Measurements from ENCODE around the gene NCK2.

DNA sequence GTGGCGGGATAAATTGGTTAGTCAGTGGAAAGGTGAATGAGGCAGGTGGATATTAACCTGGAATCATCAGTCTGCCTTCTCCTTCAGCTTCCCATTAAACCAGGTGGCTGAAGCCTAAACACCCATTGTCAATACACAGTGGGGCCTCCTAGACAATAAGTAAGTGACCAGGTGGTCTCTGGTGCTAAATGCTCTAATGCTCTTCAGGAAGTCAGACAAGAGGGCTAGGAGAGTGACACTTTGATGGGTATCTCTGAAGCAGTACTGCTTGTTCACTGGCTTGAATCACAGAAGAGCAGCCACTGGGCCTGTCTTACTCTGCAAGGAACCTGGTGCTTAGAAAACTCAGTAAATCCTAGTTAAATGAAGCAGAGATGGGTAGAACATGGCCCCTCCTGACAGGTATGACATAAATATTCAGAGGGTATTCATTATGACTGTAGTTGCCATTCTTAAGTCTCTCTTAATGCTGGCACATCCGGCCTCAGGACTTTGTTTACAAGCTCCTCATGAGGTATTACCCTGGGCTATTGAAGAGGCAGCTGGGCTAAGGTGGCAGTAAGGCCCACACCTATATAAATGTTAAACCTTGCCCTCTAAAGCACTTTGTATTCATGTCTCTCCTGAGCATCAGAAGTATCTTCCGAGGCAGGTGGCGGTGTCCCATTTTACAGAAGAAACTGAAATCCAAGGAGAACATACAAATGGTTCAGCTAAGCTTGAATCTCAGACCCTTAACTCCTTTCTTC lies 104.9 kb downstream of the NCK2 start:
- TF ChIP-seq POLR2A (IDR thresholded peaks at IDR 0.05; ENCODE audit: borderline replicate concordance, extremely low read depth, insufficient read depth, insufficient read length) (no peak), RAD21 (IDR thresholded peaks at IDR 0.05; ENCODE audit: low read depth) (no peak), SP1 (IDR thresholded peaks at IDR 0.05; ENCODE audit: low read depth) (no peak), EZH2 (IDR thresholded peaks at IDR 0.05) (no peak), FOSL1 (IDR thresholded peaks at IDR 0.05; ENCODE audit: low read depth) (no peak)
- TF ChIP-seq, protein P1, sequence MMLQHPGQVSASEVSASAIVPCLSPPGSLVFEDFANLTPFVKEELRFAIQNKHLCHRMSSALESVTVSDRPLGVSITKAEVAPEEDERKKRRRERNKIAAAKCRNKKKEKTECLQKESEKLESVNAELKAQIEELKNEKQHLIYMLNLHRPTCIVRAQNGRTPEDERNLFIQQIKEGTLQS (IDR thresholded peaks at IDR 0.05) = no peak
- TF ChIP-seq, protein P2, sequence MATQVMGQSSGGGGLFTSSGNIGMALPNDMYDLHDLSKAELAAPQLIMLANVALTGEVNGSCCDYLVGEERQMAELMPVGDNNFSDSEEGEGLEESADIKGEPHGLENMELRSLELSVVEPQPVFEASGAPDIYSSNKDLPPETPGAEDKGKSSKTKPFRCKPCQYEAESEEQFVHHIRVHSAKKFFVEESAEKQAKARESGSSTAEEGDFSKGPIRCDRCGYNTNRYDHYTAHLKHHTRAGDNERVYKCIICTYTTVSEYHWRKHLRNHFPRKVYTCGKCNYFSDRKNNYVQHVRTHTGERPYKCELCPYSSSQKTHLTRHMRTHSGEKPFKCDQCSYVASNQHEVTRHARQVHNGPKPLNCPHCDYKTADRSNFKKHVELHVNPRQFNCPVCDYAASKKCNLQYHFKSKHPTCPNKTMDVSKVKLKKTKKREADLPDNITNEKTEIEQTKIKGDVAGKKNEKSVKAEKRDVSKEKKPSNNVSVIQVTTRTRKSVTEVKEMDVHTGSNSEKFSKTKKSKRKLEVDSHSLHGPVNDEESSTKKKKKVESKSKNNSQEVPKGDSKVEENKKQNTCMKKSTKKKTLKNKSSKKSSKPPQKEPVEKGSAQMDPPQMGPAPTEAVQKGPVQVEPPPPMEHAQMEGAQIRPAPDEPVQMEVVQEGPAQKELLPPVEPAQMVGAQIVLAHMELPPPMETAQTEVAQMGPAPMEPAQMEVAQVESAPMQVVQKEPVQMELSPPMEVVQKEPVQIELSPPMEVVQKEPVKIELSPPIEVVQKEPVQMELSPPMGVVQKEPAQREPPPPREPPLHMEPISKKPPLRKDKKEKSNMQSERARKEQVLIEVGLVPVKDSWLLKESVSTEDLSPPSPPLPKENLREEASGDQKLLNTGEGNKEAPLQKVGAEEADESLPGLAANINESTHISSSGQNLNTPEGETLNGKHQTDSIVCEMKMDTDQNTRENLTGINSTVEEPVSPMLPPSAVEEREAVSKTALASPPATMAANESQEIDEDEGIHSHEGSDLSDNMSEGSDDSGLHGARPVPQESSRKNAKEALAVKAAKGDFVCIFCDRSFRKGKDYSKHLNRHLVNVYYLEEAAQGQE (IDR thresholded peaks at IDR 0.05; ENCODE audit: low read depth) = no peak
- TF ChIP-seq, protein P3, sequence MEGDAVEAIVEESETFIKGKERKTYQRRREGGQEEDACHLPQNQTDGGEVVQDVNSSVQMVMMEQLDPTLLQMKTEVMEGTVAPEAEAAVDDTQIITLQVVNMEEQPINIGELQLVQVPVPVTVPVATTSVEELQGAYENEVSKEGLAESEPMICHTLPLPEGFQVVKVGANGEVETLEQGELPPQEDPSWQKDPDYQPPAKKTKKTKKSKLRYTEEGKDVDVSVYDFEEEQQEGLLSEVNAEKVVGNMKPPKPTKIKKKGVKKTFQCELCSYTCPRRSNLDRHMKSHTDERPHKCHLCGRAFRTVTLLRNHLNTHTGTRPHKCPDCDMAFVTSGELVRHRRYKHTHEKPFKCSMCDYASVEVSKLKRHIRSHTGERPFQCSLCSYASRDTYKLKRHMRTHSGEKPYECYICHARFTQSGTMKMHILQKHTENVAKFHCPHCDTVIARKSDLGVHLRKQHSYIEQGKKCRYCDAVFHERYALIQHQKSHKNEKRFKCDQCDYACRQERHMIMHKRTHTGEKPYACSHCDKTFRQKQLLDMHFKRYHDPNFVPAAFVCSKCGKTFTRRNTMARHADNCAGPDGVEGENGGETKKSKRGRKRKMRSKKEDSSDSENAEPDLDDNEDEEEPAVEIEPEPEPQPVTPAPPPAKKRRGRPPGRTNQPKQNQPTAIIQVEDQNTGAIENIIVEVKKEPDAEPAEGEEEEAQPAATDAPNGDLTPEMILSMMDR (IDR thresholded peaks at IDR 0.05 in 2 of 3, conservative IDR thresholded peaks at IDR 0.05 in 1 of 3; ENCODE audit: borderline replicate concordance in 1 of 3, insufficient read depth in 1 of 3, low read depth in 2 of 3, low read length in 2 of 3) = no peak
